Stimulated activated CD8-positive, alpha-beta memory T cell treated with anti-CD3 and anti-CD28 coated beads, Interleukin-12 subunit alpha, Interleukin-12 subunit beta, amount 100 ng/mL, for 4 hours (primary cell): ENCODE results near the gene TAF4.

ENCODE experiments used
- DNase-seq: peaks from one replicate; pipeline ENCODE4 v3.0.0-alpha.2; 2020; ENCODE audit warnings: low read depth

TAF4 gene

DNA sequence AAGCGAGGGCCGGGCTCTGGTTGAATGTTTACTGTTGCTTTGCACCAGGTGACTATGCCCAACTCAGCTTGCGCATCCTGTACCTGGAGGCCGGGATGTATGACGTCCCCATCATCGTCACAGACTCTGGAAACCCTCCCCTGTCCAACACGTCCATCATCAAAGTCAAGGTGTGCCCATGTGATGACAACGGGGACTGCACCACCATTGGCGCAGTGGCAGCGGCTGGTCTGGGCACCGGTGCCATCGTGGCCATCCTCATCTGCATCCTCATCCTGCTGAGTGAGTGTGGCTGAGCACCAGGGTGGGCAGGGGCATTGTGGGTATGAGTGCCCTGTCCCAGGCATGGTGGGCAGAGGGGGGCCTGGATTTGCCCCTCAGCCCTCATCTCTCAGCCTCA is 136.1 kb downstream of the TAF4 start:
- DNase-seq = no peak

DNA sequence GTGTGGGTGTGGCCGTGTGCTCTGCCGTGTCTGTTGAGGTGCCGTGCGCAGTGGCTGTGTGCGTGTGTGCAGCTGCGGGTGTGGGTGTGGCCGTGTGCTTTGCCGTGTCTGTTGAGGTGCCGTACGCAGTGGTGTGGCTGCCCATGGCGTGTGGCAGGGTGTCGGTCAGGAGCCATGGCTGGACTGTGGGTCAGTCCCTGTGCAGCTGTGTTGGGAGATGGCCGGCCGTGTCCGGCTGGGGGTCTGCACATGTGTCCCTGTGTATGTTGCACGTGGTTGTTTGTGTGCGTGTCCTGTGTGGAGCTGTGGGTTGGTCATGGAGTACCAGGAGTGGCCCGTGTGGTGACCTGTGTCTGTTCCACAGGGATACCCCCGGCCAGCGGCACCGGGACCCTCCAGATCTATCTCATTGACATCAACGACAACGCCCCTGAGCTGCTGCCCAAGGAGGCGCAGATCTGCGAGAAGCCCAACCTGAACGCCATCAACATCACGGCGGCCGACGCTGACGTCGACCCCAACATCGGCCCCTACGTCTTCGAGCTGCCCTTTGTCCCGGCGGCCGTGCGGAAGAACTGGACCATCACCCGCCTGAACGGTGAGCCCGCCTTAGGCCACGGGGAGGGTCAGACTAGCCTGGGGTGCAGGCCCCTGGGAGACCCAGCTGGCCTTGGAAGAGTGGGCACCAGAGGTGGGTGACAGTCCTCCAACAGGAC is 137.7 kb downstream of the TAF4 start:
- no peak for DNase-seq

DNA sequence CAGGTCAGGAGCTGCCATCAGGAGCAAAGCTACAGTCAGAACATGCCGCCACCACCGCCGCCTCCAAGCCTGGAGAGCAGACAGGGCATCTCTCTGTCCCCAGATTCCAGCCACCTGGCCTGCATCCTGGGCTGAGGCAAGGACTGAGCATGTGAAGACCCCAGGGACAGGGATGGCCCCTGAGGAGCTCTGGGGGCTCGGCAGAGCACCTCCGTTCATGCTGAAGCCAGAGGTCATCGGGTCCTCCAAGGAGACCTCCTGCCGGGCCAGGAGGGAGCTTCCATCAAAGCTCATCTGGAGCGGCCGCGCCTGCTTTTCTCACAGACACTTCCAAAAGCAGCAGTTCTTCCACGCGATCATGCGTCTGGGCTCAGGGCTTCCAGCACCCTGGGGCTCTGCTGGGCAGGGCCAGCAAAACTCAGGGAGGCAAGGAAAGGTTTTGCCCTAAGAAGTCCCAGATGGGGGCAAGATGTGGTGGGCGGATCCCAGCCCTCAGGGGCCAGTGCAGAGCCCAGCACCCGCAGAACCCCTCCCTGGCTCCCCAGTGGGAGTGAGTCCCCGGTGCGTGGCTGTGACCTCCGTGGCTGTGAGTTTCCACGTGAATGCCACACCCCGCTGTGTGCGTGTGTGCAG is 138.4 kb downstream of the TAF4 start:
- no peak for DNase-seq

DNA sequence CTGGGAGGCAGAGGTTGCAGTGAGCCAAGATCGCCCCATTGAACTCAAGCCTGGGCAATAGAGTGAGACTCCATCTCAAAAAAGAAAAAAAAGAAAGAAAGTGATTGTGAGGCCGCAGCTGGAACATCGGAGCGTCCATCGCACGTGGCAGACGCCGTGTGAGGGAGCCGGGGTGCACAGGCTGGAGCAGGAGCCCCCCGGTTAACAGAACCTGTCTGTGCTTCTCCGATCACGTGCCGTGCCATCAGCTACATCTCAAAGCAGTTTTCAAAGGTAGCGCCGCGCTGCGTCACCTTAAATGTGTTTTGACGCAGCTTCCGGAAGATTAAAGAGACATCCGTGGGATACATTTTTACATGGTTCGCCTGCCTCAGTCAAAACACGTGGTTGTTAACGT is 138.9 kb downstream of the TAF4 start:
- DNase-seq = no peak

DNA sequence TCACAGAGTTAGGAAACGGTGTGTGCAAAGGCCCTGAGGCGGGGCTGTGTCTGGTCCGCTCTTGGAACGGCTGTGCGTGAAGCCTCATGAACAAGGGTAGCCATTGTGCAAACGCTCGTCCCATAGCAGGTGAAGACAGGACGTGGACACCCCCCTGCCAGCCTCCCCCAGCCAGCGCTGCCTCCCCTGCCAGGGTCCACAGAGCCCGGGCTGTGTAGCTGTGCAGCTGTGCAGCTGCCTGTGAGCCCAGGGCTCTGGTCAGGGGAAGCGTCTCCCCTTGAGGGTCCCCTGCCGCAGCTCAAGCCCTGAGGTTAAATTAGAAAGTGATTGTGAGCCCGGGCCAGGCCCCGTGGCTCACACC is 139.4 kb downstream of the TAF4 start:
- DNase-seq = no peak

DNA sequence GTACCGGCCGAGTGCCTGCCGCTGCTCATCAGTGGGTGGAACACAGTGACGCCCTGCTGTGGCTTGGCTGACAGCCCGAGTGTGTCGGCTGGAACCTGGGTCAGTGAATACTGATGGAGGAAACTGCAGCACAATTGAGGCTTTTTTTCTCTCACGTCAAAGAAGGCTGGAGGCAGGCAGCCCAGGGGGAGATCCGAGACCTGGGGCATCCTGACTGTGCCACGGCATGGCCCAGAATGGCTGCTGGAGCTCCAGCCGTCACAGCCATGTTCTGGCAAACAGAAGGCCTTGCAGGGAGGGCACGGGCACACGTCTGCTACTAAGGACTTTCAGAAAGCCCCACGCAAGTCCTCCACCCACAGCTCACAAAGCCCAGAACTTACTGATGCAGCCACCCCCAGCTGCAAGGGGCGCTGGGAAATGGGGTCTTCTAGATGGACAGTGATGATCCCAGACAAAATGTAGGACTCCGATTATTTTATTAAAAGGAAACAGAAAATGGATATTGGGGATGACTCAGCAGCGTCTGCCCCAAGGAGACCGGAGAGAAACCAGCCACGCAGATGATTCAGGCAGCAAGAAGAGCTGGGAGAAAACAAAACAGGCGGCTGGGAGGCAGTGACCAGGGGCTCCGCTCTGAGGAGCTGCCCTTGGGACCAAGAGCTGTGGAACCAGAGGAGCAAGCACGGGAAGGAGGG is 140.0 kb downstream of the TAF4 start:
- DNase-seq = no peak

DNA sequence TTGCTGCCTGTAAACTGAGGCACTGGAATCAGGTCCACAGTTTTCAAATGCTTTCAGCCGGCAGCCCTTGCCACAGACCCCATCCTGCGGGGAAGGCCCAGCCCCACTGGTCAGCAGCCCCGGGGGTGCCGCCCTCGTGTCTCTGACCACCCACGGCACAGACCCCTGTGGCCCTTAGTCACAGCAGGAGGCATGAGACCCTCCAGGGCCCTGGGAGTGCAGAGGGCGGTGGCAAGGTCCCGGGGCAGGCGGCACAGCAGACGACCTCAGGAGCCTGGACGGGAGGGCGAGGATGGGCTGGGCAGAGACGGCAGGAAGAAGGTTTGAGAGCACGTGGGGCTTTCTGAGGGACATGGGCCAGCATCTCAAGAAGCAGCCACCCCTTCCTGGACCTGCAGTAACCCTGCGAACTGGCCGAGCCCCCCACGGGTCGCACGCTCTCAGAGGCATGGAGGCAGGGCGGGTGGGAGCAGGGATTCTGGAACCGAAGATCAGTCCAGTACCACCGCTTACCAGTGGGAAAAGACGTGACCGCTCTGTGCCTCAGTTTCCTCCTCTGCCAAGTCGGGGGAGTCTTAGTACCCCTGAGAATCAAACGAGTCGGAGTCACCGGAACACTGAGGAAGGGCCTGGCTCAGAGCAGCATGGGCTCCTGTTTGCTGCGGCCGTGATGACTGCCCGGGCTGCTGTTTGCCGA is 140.7 kb downstream of the TAF4 start:
- no peak for DNase-seq
